SKM-1 (cell line): ENCODE measurements around the gene STAG3.
"Not testable (repeated sequence)": the region's sequence is repeated elsewhere in the genome, so short reads cannot be mapped to it uniquely, and the experiment has no call there.

Experiments
- DNase-seq: peaks from one replicate; lab custom pipeline; 2025; ENCODE audit not compliant: unreplicated experiment; lab: John Stamatoyannopoulos, UW

Gene STAG3

GRCh38 chr7:100210805-100211204 is 33.1 kb downstream of the STAG3 start:
- no peak for DNase-seq

- no peak for DNase-seq
Observed at GRCh38 chr7:100211342-100211780, 33.6 kb downstream of the STAG3 start.

GRCh38 chr7:100212631-100213286 is 35.0 kb downstream of the STAG3 start:
- no peak for DNase-seq

GRCh38 chr7:100213672-100214071 is 36.0 kb downstream of the STAG3 start:
- DNase-seq: no peak

- not testable (repeated sequence) for DNase-seq
Observed at GRCh38 chr7:100214356-100214755, 36.6 kb downstream of the STAG3 start.

- DNase-seq: no peak
Observed at GRCh38 chr7:100215895-100216294, 38.2 kb downstream of the STAG3 start.

GRCh38 chr7:100217934-100218333 is 40.2 kb downstream of the STAG3 start:
- not testable (repeated sequence) for DNase-seq

- DNase-seq: no peak
Observed at GRCh38 chr7:100219271-100219737, 41.6 kb downstream of the STAG3 start.

GRCh38 chr7:100219801-100220585 is 42.3 kb downstream of the STAG3 start, which contains the start of gene PVRIG:
PVRIG (plus strand) TSS chr7:100219949; CDS start chr7:100219971, 22 bp downstream.
- DNase-seq: not testable (repeated sequence)

- no peak for DNase-seq
Observed at GRCh38 chr7:100220586-100221230, 43.0 kb downstream of the STAG3 start.

GRCh38 chr7:100221231-100221718 is 43.6 kb downstream of the STAG3 start:
- no peak for DNase-seq

GRCh38 chr7:100221767-100222444 is 44.2 kb downstream of the STAG3 start:
- DNase-seq: no peak

- DNase-seq: no peak
Observed at GRCh38 chr7:100222445-100223132, 44.9 kb downstream of the STAG3 start.

GRCh38 chr7:100223376-100223927 is 45.7 kb downstream of the STAG3 start:
- not testable (repeated sequence) for DNase-seq

GRCh38 chr7:100224891-100225290 is 47.2 kb downstream of the STAG3 start:
- not testable (repeated sequence) for DNase-seq

GRCh38 chr7:100234660-100235317 is 57.1 kb downstream of the STAG3 start:
- not testable (repeated sequence) for DNase-seq

- DNase-seq: not testable (repeated sequence)
Observed at GRCh38 chr7:100239975-100240374, 62.3 kb downstream of the STAG3 start.

- not testable (repeated sequence) for DNase-seq
Observed at GRCh38 chr7:100243385-100243784, 65.7 kb downstream of the STAG3 start.

- not testable (repeated sequence) for DNase-seq
Observed at GRCh38 chr7:100244988-100245605, 67.4 kb downstream of the STAG3 start.
